Lower leg skin (tissue), 3 donors: ENCODE results near the gene IQCC.

Experiments
- POLR2A ChIP-seq, 2 donors: fragments of 450-650 bp; IDR thresholded peaks; one replicate each; pipeline ENCODE4 v1.6.1; 2016 to 2017; ENCODE audit warnings: antibody characterized with exemption in 2 of 2, mild to moderate bottlenecking in 1 of 2, moderate library complexity in 1 of 2
- TF ChIP-seq, protein P1 (sequence below), 3 donors: fragments of 450-650 bp; IDR thresholded peaks; one replicate each; pipeline ENCODE4 v1.5.1; 2016; ENCODE audit warnings: antibody characterized with exemption in 3 of 3, mild to moderate bottlenecking in 3 of 3, moderate library complexity in 2 of 3

DNA sequence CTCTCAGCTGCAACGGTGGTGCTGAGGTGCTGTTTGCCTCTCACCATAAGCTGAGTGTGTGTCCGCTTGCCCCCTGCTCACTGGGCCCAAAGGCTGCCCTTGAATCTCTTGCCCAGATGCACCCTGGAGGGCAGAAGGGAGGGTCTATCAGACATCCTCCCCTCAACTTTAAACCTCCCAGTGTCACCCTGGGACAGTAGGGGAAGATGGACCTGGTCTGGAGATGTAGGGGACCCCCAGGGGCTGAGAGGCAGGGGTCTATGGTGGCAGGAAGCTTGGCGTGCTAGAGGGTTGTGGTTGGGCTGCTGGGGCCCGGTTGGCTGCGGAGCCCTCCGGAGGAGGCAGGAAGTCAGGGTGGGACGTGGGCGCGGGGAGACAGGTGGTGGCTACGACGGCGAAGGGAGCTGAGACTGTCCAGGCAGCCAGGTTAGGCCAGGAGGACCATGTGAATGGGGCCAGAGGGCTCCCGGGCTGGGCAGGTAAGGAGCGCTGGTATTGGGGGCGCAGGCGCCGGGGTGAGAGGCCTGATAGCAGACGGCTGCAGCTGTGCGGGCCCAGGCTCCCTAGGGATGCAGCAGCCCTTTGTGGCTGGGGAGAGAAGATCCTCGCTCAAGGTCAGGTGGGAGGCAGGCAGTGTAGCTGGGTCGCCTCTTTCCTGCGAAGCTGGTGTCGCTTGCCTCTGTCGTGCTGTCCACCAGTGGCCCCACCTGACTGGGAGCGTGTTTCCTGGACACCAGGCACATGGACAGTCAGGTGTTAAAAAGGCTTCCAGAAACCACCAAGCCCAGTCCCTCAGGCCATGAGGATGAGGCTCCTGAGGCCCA, 45.6 kb downstream of the IQCC start, which contains the start of gene LCK:
- TF ChIP-seq POLR2A (IDR thresholded peaks at IDR 0.05), result no peak
- TF ChIP-seq, protein P1, sequence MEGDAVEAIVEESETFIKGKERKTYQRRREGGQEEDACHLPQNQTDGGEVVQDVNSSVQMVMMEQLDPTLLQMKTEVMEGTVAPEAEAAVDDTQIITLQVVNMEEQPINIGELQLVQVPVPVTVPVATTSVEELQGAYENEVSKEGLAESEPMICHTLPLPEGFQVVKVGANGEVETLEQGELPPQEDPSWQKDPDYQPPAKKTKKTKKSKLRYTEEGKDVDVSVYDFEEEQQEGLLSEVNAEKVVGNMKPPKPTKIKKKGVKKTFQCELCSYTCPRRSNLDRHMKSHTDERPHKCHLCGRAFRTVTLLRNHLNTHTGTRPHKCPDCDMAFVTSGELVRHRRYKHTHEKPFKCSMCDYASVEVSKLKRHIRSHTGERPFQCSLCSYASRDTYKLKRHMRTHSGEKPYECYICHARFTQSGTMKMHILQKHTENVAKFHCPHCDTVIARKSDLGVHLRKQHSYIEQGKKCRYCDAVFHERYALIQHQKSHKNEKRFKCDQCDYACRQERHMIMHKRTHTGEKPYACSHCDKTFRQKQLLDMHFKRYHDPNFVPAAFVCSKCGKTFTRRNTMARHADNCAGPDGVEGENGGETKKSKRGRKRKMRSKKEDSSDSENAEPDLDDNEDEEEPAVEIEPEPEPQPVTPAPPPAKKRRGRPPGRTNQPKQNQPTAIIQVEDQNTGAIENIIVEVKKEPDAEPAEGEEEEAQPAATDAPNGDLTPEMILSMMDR (IDR thresholded peaks at IDR 0.05), result no peak
